Measurements from ENCODE around the gene BABAM2.

- no peak for TF ChIP-seq MXI1 (IDR thresholded peaks at IDR 0.05; ENCODE audit: borderline replicate concordance, low read depth, low read length)
- TF ChIP-seq, protein P1, sequence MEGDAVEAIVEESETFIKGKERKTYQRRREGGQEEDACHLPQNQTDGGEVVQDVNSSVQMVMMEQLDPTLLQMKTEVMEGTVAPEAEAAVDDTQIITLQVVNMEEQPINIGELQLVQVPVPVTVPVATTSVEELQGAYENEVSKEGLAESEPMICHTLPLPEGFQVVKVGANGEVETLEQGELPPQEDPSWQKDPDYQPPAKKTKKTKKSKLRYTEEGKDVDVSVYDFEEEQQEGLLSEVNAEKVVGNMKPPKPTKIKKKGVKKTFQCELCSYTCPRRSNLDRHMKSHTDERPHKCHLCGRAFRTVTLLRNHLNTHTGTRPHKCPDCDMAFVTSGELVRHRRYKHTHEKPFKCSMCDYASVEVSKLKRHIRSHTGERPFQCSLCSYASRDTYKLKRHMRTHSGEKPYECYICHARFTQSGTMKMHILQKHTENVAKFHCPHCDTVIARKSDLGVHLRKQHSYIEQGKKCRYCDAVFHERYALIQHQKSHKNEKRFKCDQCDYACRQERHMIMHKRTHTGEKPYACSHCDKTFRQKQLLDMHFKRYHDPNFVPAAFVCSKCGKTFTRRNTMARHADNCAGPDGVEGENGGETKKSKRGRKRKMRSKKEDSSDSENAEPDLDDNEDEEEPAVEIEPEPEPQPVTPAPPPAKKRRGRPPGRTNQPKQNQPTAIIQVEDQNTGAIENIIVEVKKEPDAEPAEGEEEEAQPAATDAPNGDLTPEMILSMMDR (conservative IDR thresholded peaks at IDR 0.05; ENCODE audit: low read depth, low read length): no peak
- TF ChIP-seq USF2 (IDR thresholded peaks at IDR 0.05; ENCODE audit: low read depth, low read length): no peak
- TF ChIP-seq POLR2A (IDR thresholded peaks at IDR 0.05; ENCODE audit: low read depth, low read length): no peak
- TF ChIP-seq RCOR1 (IDR thresholded peaks at IDR 0.05; ENCODE audit: insufficient replicate concordance, low read length): no peak
- TF ChIP-seq CEBPB (IDR thresholded peaks at IDR 0.05; ENCODE audit: low read depth, low read length): no peak
- no peak for TF ChIP-seq RFX5 (IDR thresholded peaks at IDR 0.05; ENCODE audit: low read depth, low read length)
- no peak for TF ChIP-seq SMC3 (IDR thresholded peaks at IDR 0.05; ENCODE audit: low read depth, low read length)
- TF ChIP-seq RAD21 (IDR thresholded peaks at IDR 0.05; ENCODE audit: low read length): no peak
- no peak for TF ChIP-seq CHD1 (IDR thresholded peaks at IDR 0.05; ENCODE audit: low read depth, low read length)
- TF ChIP-seq BHLHE40 (IDR thresholded peaks at IDR 0.05; ENCODE audit: low read depth, low read length): no peak
- no peak for TF ChIP-seq FOS (IDR thresholded peaks at IDR 0.05; ENCODE audit: low read depth, low read length)
Observed at GRCh38 chr2:28347193-28347592, 456.7 kb downstream of the BABAM2 start.
